Mesendoderm (in vitro differentiated cells): ENCODE data around the gene PALLD.

Experiments used
- DNase-seq: peaks from one replicate; pipeline ENCODE4 v3.0.0; 2013
- H2AK5ac ChIP-seq: 2 replicates; pipeline ENCODE4 v1.6.1; 2013; ENCODE audit warnings: low read length, inconsistent platforms
- H2BK120ac ChIP-seq: 2 replicates; pipeline ENCODE4 v1.6.1; 2013; ENCODE audit warnings: low read depth, mild to moderate bottlenecking, low read length, moderate library complexity, mixed read lengths
- H2BK15ac ChIP-seq: replicated peaks from 2 replicates; pipeline ENCODE4 v1.6.1; 2013; ENCODE audit warnings: low read depth, mild to moderate bottlenecking, moderate library complexity
- H2BK5ac ChIP-seq: 2 replicates; pipeline ENCODE4 v1.6.1; 2013; ENCODE audit warnings: low read length, inconsistent platforms
- H3K18ac ChIP-seq: 2 replicates; pipeline ENCODE4 v1.6.1; 2013; ENCODE audit warnings: mild to moderate bottlenecking, low read length, mixed read lengths
- H3K23ac ChIP-seq: one replicate; pipeline ENCODE4 v1.6.1; 2013; ENCODE audit warnings: low read length
- H3K27ac ChIP-seq: 2 replicates; pipeline ENCODE4 v1.5.1; 2013; ENCODE audit warnings: low read depth, mild to moderate bottlenecking, inconsistent platforms, low read length, moderate library complexity
- H3K27me3 ChIP-seq: 2 replicates; pipeline ENCODE4 v1.6.1; 2013; ENCODE audit warnings: low read length, control low read depth, mild to moderate bottlenecking, inconsistent platforms; ENCODE audit not compliant: insufficient read depth, poor library complexity
- H3K36me3 ChIP-seq: 2 replicates; pipeline ENCODE4 v1.6.1; 2013; ENCODE audit warnings: low read length, inconsistent platforms; ENCODE audit not compliant: control insufficient read depth, insufficient read depth
- H3K4ac ChIP-seq: one replicate; pipeline ENCODE4 v1.6.1; 2013; ENCODE audit warnings: low read depth, mild to moderate bottlenecking, low read length, moderate library complexity
- H3K4me1 ChIP-seq: 2 replicates; pipeline ENCODE4 v1.6.1; 2013; ENCODE audit warnings: low read depth, low read length, inconsistent platforms; ENCODE audit not compliant: control insufficient read depth
- H3K4me2 ChIP-seq: 2 replicates; pipeline ENCODE4 v1.6.1; 2013; ENCODE audit warnings: low read length
- H3K4me3 ChIP-seq: 2 replicates; pipeline ENCODE4 v1.5.1; 2013; ENCODE audit warnings: mild to moderate bottlenecking, low read length
- H3K56ac ChIP-seq: one replicate; pipeline ENCODE4 v1.6.1; 2013; ENCODE audit warnings: low read length
- H3K79me1 ChIP-seq: 2 replicates; pipeline ENCODE4 v1.6.1; 2013; ENCODE audit warnings: low read length, inconsistent platforms
- H3K79me2 ChIP-seq: 2 replicates; pipeline ENCODE4 v1.6.1; 2013; ENCODE audit warnings: mild to moderate bottlenecking, low read length; ENCODE audit not compliant: control insufficient read depth, insufficient read depth
- H3K9ac ChIP-seq: 2 replicates; pipeline ENCODE4 v1.6.1; 2013; ENCODE audit warnings: low read length, inconsistent platforms
- H4K5ac ChIP-seq: one replicate; pipeline ENCODE4 v1.6.1; 2013; ENCODE audit warnings: low read length
- H4K8ac ChIP-seq: one replicate; pipeline ENCODE4 v1.6.1; 2013; ENCODE audit warnings: low read depth, mild to moderate bottlenecking, control low read depth, low read length, moderate library complexity
- WGBS: extraction: QIAGEN DNeasy Blood & Tissue Kit; methylation state at CpG from one replicate; pipeline ENCODE4 v1.1.7; 2013; ENCODE audit warnings: low lambda C conversion rate, missing lambda C conversion rate; ENCODE audit not compliant: insufficient coverage; ENCODE audit errors: extremely low coverage; 5-methylcytosine and 5-hydroxymethylcytosine counted together

The PALLD gene

GRCh38 chr4:168487282-168488035, 9.4 kb upstream of the PALLD start:
- no peaks in the 10 kb centered on the region for H3K36me3 ChIP-seq
- H4K8ac ChIP-seq: no peak overlapping the region
- H3K27ac ChIP-seq: no peak overlapping the region
- H3K4me2 ChIP-seq: no peak overlapping the region
- H3K23ac ChIP-seq: no peak overlapping the region
- no peak overlapping the region for H2BK120ac ChIP-seq
- H2BK5ac ChIP-seq: no peak overlapping the region
- no peak overlapping the region for H4K5ac ChIP-seq
- H2AK5ac ChIP-seq: no peak overlapping the region
- no peak for DNase-seq
- no peaks in the 10 kb centered on the region for H3K4me1 ChIP-seq
- H3K79me1 ChIP-seq: no peaks in the 10 kb centered on the region
- no peak overlapping the region for H3K56ac ChIP-seq
- H3K79me2 ChIP-seq: no peaks in the 10 kb centered on the region
- no peak overlapping the region for H2BK15ac ChIP-seq
- no peaks in the 10 kb centered on the region for H3K27me3 ChIP-seq
- H3K4me3 ChIP-seq: no peak overlapping the region
- no peak overlapping the region for H3K9ac ChIP-seq
- no peak overlapping the region for H3K4ac ChIP-seq
- no CpG with 5 or more reads among the region's 9 CpGs for WGBS
- no peak overlapping the region for H3K18ac ChIP-seq

GRCh38 chr4:168488869-168489274, 8.0 kb upstream of the PALLD start:
- DNase-seq: no peak
- no CpG with 5 or more reads among the region's 3 CpGs for WGBS

GRCh38 chr4:168489616-168490015, 7.2 kb upstream of the PALLD start:
- no peak overlapping the region for H4K5ac ChIP-seq
- no peaks in the 10 kb centered on the region for H3K4me1 ChIP-seq
- no peak overlapping the region for H3K4ac ChIP-seq
- H2BK120ac ChIP-seq: no peak overlapping the region
- no peak overlapping the region for H2AK5ac ChIP-seq
- H2BK5ac ChIP-seq: no peak overlapping the region
- no peaks in the 10 kb centered on the region for H3K79me2 ChIP-seq
- H3K4me3 ChIP-seq: no peak overlapping the region
- H3K27ac ChIP-seq: no peak overlapping the region
- no CpG with 5 or more reads among the region's 1 CpG for WGBS
- DNase-seq: no peak
- H3K18ac ChIP-seq: no peak overlapping the region
- no peak overlapping the region for H4K8ac ChIP-seq
- no peak overlapping the region for H3K23ac ChIP-seq
- H3K27me3 ChIP-seq: no peaks in the 10 kb centered on the region
- H3K4me2 ChIP-seq: no peak overlapping the region
- H3K36me3 ChIP-seq: no peaks in the 10 kb centered on the region
- H3K56ac ChIP-seq: no peak overlapping the region
- H3K79me1 ChIP-seq: no peaks in the 10 kb centered on the region
- H2BK15ac ChIP-seq: no peak overlapping the region
- no peak overlapping the region for H3K9ac ChIP-seq

More at GRCh38 chr4:168488869-168489274, 8.0 kb upstream of the PALLD start:
- Histone ChIP-seq H3K27ac (no peak overlapping the region), H3K27me3 (no peaks in the 10 kb centered on the region), H4K5ac (no peak overlapping the region), H3K79me2 (no peaks in the 10 kb centered on the region), H3K56ac (no peak overlapping the region), H3K4me3 (no peak overlapping the region), H2BK15ac (no peak overlapping the region), H2BK5ac (no peak overlapping the region), H2AK5ac (no peak overlapping the region), H3K23ac (no peak overlapping the region), H3K4me2 (no peak overlapping the region), H3K18ac (no peak overlapping the region), H4K8ac (no peak overlapping the region), H3K79me1 (no peaks in the 10 kb centered on the region), H3K4ac (no peak overlapping the region), H2BK120ac (no peak overlapping the region), H3K36me3 (no peaks in the 10 kb centered on the region), H3K9ac (no peak overlapping the region), H3K4me1 (no peaks in the 10 kb centered on the region)

GRCh38 chr4:168490711-168491110, 6.1 kb upstream of the PALLD start:
- no peak overlapping the region for H2BK5ac ChIP-seq
- no peak overlapping the region for H4K5ac ChIP-seq
- H3K18ac ChIP-seq: no peak overlapping the region
- H2BK15ac ChIP-seq: no peak overlapping the region
- no peak overlapping the region for H3K4me2 ChIP-seq
- H3K79me1 ChIP-seq: no peaks in the 10 kb centered on the region
- DNase-seq: no peak
- H3K27me3 ChIP-seq: no peaks in the 10 kb centered on the region
- no peak overlapping the region for H3K4ac ChIP-seq
- H2AK5ac ChIP-seq: no peak overlapping the region
- H3K4me1 ChIP-seq: no peaks in the 10 kb centered on the region
- no peak overlapping the region for H3K23ac ChIP-seq
- no CpG with 5 or more reads among the region's 2 CpGs for WGBS
- H3K56ac ChIP-seq: no peak overlapping the region
- no peaks in the 10 kb centered on the region for H3K79me2 ChIP-seq
- H3K27ac ChIP-seq: no peak overlapping the region
- H3K9ac ChIP-seq: no peak overlapping the region
- H2BK120ac ChIP-seq: no peak overlapping the region
- H3K4me3 ChIP-seq: no peak overlapping the region
- no peak overlapping the region for H4K8ac ChIP-seq
- H3K36me3 ChIP-seq: no peaks in the 10 kb centered on the region

GRCh38 chr4:168491563-168491962, 5.3 kb upstream of the PALLD start:
- Histone ChIP-seq H2BK120ac (no peak overlapping the region), H2BK15ac (no peak overlapping the region), H4K8ac (no peak overlapping the region), H3K36me3 (no peaks in the 10 kb centered on the region), H3K4me2 (no peak overlapping the region), H3K27me3 (no peaks in the 10 kb centered on the region), H3K56ac (no peak overlapping the region), H3K18ac (no peak overlapping the region), H4K5ac (no peak overlapping the region), H3K79me2 (no peaks in the 10 kb centered on the region), H3K23ac (no peak overlapping the region), H3K27ac (no peak overlapping the region), H3K4me3 (no peak overlapping the region), H3K4ac (no peak overlapping the region), H2BK5ac (no peak overlapping the region), H3K79me1 (no peaks in the 10 kb centered on the region), H3K9ac (no peak overlapping the region), H2AK5ac (no peak overlapping the region), H3K4me1 (no peaks in the 10 kb centered on the region)
- no CpG with 5 or more reads among the region's 2 CpGs for WGBS
- no peak for DNase-seq

GRCh38 chr4:168498251-168498650, 1.4 kb downstream of the PALLD start:
- no peaks in the 10 kb centered on the region for H3K36me3 ChIP-seq
- no peak overlapping the region for H4K8ac ChIP-seq
- H2BK120ac ChIP-seq: no peak overlapping the region
- H3K4me3 ChIP-seq: no peak overlapping the region
- H3K27ac ChIP-seq: no peak overlapping the region
- H3K56ac ChIP-seq: no peak overlapping the region
- no peaks in the 10 kb centered on the region for H3K79me2 ChIP-seq
- H2AK5ac ChIP-seq: no peak overlapping the region
- H3K18ac ChIP-seq: no peak overlapping the region
- no peaks in the 10 kb centered on the region for H3K27me3 ChIP-seq
- H3K4me1 ChIP-seq: no peaks in the 10 kb centered on the region
- H3K9ac ChIP-seq: no peak overlapping the region
- H2BK5ac ChIP-seq: no peak overlapping the region
- no peak for DNase-seq
- H2BK15ac ChIP-seq: no peak overlapping the region
- no peaks in the 10 kb centered on the region for H3K79me1 ChIP-seq
- no peak overlapping the region for H4K5ac ChIP-seq
- H3K4ac ChIP-seq: no peak overlapping the region
- H3K4me2 ChIP-seq: no peak overlapping the region
- H3K23ac ChIP-seq: no peak overlapping the region
